ENCODE results near the gene ACR. TPM values are rescaled to one million over a fixed set of nuclear protein-coding genes. Genes with fewer than 3 reads are reported as not detected.

The ACR gene
- total and polyA plus RNA-seq, 2 donors from 2014 or later: 1.0 to 1.6 TPM

- no peaks in the 10 kb centered on the region for H3K4me1 ChIP-seq (ENCODE audit: control insufficient read depth in 2 of 3, insufficient read depth in 2 of 3, low read depth in 1 of 3, low read length in 3 of 3)
- FAIRE-seq (no peak), DNase-seq (peak in 2 of 5 donors; percentile 22 to 52)
- TF ChIP-seq, protein P1, sequence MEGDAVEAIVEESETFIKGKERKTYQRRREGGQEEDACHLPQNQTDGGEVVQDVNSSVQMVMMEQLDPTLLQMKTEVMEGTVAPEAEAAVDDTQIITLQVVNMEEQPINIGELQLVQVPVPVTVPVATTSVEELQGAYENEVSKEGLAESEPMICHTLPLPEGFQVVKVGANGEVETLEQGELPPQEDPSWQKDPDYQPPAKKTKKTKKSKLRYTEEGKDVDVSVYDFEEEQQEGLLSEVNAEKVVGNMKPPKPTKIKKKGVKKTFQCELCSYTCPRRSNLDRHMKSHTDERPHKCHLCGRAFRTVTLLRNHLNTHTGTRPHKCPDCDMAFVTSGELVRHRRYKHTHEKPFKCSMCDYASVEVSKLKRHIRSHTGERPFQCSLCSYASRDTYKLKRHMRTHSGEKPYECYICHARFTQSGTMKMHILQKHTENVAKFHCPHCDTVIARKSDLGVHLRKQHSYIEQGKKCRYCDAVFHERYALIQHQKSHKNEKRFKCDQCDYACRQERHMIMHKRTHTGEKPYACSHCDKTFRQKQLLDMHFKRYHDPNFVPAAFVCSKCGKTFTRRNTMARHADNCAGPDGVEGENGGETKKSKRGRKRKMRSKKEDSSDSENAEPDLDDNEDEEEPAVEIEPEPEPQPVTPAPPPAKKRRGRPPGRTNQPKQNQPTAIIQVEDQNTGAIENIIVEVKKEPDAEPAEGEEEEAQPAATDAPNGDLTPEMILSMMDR (IDR thresholded peaks at IDR 0.05; ENCODE audit: borderline replicate concordance, extremely low read depth, insufficient read depth): no peak
- H3K9ac ChIP-seq (ENCODE audit: low read length in 3 of 3): no peak overlapping the region
- no peak overlapping the region for H3K27ac ChIP-seq (ENCODE audit: low read depth in 2 of 2, low read length in 2 of 2)
- H3K36me3 ChIP-seq (ENCODE audit: control insufficient read depth in 2 of 3, insufficient read depth in 3 of 3, low read length in 3 of 3): peaks cover 0 to 5% (median 0%) of the 10 kb centered on the region in 3 donors
- no peaks in the 10 kb centered on the region for H3K27me3 ChIP-seq (ENCODE audit: control insufficient read depth, insufficient read depth, low read length)
- no peak overlapping the region for H3K4me3 ChIP-seq (ENCODE audit: low read length in 3 of 3)
- no peaks in the 10 kb centered on the region for H3K9me3 ChIP-seq (ENCODE audit: control insufficient read depth in 2 of 3, insufficient read depth in 1 of 3, low read length in 3 of 3)
- intact Hi-C loops (cut with DNase I): no loop called here
These were observed 26.3 kb upstream of the ACR start for GRCh38 chr22:50711446-50712340.

GRCh38 chr22:50712341-50713007, 25.5 kb upstream of the ACR start:
- H3K9me3 ChIP-seq (ENCODE audit: control insufficient read depth in 2 of 3, insufficient read depth in 1 of 3, low read length in 3 of 3): no peaks in the 10 kb centered on the region
- no peak for FAIRE-seq
- intact Hi-C loops (cut with DNase I): no loop called here

DNA sequence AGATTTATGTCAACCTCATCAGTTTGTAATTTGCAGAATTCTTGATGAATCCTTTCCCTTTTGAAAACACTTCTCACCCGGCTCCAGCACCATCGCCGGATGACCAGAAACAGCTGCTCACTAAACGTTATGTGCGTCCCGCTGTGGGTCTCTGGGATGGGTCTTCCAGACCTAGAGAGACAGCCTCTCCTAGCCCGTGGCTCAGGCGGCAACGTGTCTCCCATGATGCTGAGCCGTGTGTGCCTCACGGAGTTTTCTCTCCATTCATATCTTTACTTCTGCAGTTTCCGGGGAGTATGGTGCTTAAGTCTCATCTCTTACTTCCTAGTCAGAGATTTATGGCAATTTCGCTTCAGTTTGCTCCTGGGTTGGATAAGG, 25.0 kb upstream of the ACR start:
- no peaks in the 10 kb centered on the region for H3K4me1 ChIP-seq (ENCODE audit: control insufficient read depth in 2 of 3, insufficient read depth in 2 of 3, low read depth in 1 of 3, low read length in 3 of 3)
- no peak overlapping the region for H3K4me3 ChIP-seq (ENCODE audit: low read length in 3 of 3)
- no peak for FAIRE-seq
- H3K9me3 ChIP-seq (ENCODE audit: control insufficient read depth in 2 of 3, insufficient read depth in 1 of 3, low read length in 3 of 3): no peaks in the 10 kb centered on the region
- no peak overlapping the region for H3K27ac ChIP-seq (ENCODE audit: low read depth in 2 of 2, low read length in 2 of 2)
- H3K9ac ChIP-seq (ENCODE audit: low read length in 3 of 3): no peak overlapping the region
- intact Hi-C loops (cut with DNase I): no loop called here
- TF ChIP-seq, protein P1 (IDR thresholded peaks at IDR 0.05; ENCODE audit: borderline replicate concordance, extremely low read depth, insufficient read depth): no peak
- H3K27me3 ChIP-seq (ENCODE audit: control insufficient read depth, insufficient read depth, low read length): no peaks in the 10 kb centered on the region
- DNase-seq: peak in 2 of 5 donors; percentile 11 to 58
- peaks cover 0 to 7% (median 0%) of the 10 kb centered on the region in 3 donors for H3K36me3 ChIP-seq (ENCODE audit: control insufficient read depth in 2 of 3, insufficient read depth in 3 of 3, low read length in 3 of 3)

More at GRCh38 chr22:50712341-50713007, 25.5 kb upstream of the ACR start:
- Histone ChIP-seq H3K27ac (ENCODE audit: low read depth in 2 of 2, low read length in 2 of 2) (no peak overlapping the region), H3K4me3 (ENCODE audit: low read length in 3 of 3) (no peak overlapping the region), H3K36me3 (ENCODE audit: control insufficient read depth in 2 of 3, insufficient read depth in 3 of 3, low read length in 3 of 3) (peaks cover 0 to 7% (median 0%) of the 10 kb centered on the region in 3 donors), H3K9ac (ENCODE audit: low read length in 3 of 3) (no peak overlapping the region), H3K4me1 (ENCODE audit: control insufficient read depth in 2 of 3, insufficient read depth in 2 of 3, low read depth in 1 of 3, low read length in 3 of 3) (no peaks in the 10 kb centered on the region), H3K27me3 (ENCODE audit: control insufficient read depth, insufficient read depth, low read length) (no peaks in the 10 kb centered on the region)
- TF ChIP-seq, protein P1 (IDR thresholded peaks at IDR 0.05; ENCODE audit: borderline replicate concordance, extremely low read depth, insufficient read depth): no peak
- DNase-seq: peak in 1 of 5 donors; percentile 26

Data from kidney (tissue), 14 donors.